Suprapubic skin (tissue), 4 donors: Measurements from ENCODE around the gene STAB2. TPM values are rescaled to one million over a fixed set of nuclear protein-coding genes. Genes with fewer than 3 reads are reported as not detected.

ENCODE experiments used
- DNase-seq, 2 donors: peaks; one replicate each; pipeline ENCODE4 v3.0.0-alpha.2; 2019; ENCODE audit warnings: low spot score in 2 of 2
- H3K27ac ChIP-seq: fragments of 200-600 bp; sonication (generic); one replicate; pipeline ENCODE4 v1.5.1; 2019
- H3K27me3 ChIP-seq: fragments of 200-600 bp; sonication (generic); one replicate; pipeline ENCODE4 v1.5.1; 2019
- H3K36me3 ChIP-seq: fragments of 200-600 bp; sonication (generic); one replicate; pipeline ENCODE4 v1.5.1; 2019
- H3K4me1 ChIP-seq: fragments of 200-600 bp; sonication (generic); one replicate; pipeline ENCODE4 v1.5.1; 2019
- H3K4me3 ChIP-seq: fragments of 200-600 bp; sonication (generic); one replicate; pipeline ENCODE4 v1.5.1; 2019; ENCODE audit warnings: mild to moderate bottlenecking
- H3K9me3 ChIP-seq: fragments of 200-600 bp; sonication (generic); one replicate; pipeline ENCODE4 v1.5.1; 2019
- EP300 ChIP-seq: sonication (generic); formaldehyde crosslinking; IDR thresholded peaks from one replicate; pipeline ENCODE4 v1.6.1; 2017; ENCODE audit warnings: antibody characterized with exemption
- POLR2A ChIP-seq, 2 donors: fragments of 450-650 bp; IDR thresholded peaks; one replicate each; pipeline ENCODE4 v1.6.1; 2017; ENCODE audit warnings: antibody characterized with exemption in 2 of 2, mild to moderate bottlenecking in 2 of 2, moderate library complexity in 2 of 2
- POLR2AphosphoS5 ChIP-seq, 3 donors: sonication (generic); formaldehyde crosslinking; IDR thresholded peaks; one replicate each; pipeline ENCODE4 v1.6.1; 2017; ENCODE audit warnings: antibody characterized with exemption in 3 of 3
- WGBS: methylation state at CpG from one replicate; pipeline ENCODE4 v1.1.5; 2018; 5-methylcytosine and 5-hydroxymethylcytosine counted together
- total RNA-seq, 4 donors: library from RNA; depleted of rRNA; stranded (reverse); fragments of >200 nt; gene quantifications; one replicate each; pipeline ENCODE4 v1.1.0, GENCODE V29; 2016
- TF ChIP-seq, protein P1 (sequence below), 2 donors: fragments of 200-600 bp in 1 of 2; fragments of 450-650 bp in 1 of 2; sonication (generic) in 1 of 2; IDR thresholded peaks; one replicate each; pipeline ENCODE4 v1.5.1; 2016 to 2019; ENCODE audit warnings: antibody characterized with exemption in 2 of 2, mild to moderate bottlenecking in 1 of 2, moderate library complexity in 1 of 2

STAB2 gene
- total RNA-seq, 4 donors from 2014 or later, result 0.34 TPM; not detected in 3

DNA sequence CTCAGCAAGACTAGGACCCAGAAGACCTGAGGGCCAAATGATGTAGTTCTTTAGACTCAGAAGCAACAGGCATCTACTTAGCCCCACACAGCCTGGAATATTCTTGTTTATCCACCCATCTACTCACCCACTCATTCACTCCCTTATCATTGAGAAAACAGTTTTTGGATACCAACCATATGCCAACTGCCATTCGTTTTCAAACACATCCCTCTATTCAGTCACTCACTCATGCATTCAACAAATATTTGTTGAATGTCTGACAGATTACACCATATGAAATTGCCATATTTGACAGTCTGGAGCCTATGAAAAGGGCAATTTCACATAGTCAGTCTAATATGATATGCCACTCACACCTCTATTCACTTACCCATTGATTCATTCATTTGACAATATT is 150.8 kb downstream of the STAB2 start:
- H3K9me3 ChIP-seq, result no peaks in the 10 kb centered on the region
- WGBS, result 73% methylated on average over 1 of the region's 1 CpG
- H3K4me3 ChIP-seq, result no peak overlapping the region
- no peaks in the 10 kb centered on the region for H3K27me3 ChIP-seq
- H3K27ac ChIP-seq, result no peak overlapping the region
- no peaks in the 10 kb centered on the region for H3K36me3 ChIP-seq
- DNase-seq, result no peak
- no peaks in the 10 kb centered on the region for H3K4me1 ChIP-seq
- TF ChIP-seq POLR2A (IDR thresholded peaks at IDR 0.05) (no peak), EP300 (no peak), POLR2AphosphoS5 (IDR thresholded peaks at IDR 0.05) (no peak)
- TF ChIP-seq, protein P1, sequence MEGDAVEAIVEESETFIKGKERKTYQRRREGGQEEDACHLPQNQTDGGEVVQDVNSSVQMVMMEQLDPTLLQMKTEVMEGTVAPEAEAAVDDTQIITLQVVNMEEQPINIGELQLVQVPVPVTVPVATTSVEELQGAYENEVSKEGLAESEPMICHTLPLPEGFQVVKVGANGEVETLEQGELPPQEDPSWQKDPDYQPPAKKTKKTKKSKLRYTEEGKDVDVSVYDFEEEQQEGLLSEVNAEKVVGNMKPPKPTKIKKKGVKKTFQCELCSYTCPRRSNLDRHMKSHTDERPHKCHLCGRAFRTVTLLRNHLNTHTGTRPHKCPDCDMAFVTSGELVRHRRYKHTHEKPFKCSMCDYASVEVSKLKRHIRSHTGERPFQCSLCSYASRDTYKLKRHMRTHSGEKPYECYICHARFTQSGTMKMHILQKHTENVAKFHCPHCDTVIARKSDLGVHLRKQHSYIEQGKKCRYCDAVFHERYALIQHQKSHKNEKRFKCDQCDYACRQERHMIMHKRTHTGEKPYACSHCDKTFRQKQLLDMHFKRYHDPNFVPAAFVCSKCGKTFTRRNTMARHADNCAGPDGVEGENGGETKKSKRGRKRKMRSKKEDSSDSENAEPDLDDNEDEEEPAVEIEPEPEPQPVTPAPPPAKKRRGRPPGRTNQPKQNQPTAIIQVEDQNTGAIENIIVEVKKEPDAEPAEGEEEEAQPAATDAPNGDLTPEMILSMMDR (IDR thresholded peaks at IDR 0.05), result no peak

- Histone ChIP-seq H3K27me3 (no peaks in the 10 kb centered on the region), H3K9me3 (no peaks in the 10 kb centered on the region), H3K4me3 (no peak overlapping the region), H3K27ac (no peak overlapping the region), H3K36me3 (no peaks in the 10 kb centered on the region), H3K4me1 (no peaks in the 10 kb centered on the region)
- no peak for DNase-seq
- WGBS, result 32% methylated on average over 14 of the region's 15 CpGs
- TF ChIP-seq, protein P1 (IDR thresholded peaks at IDR 0.05), result no peak
- no peak for TF ChIP-seq POLR2AphosphoS5 (IDR thresholded peaks at IDR 0.05)
- TF ChIP-seq POLR2A (IDR thresholded peaks at IDR 0.05), result no peak
- TF ChIP-seq EP300, result no peak
These were observed 155.4 kb downstream of the STAB2 start for GRCh38 chr12:103742349-103742932.

GRCh38 chr12:103743788-103744187 is 156.7 kb downstream of the STAB2 start:
- no peak for DNase-seq
- Histone ChIP-seq H3K27ac (no peak overlapping the region), H3K36me3 (no peaks in the 10 kb centered on the region), H3K4me3 (no peak overlapping the region), H3K9me3 (no peaks in the 10 kb centered on the region), H3K27me3 (no peaks in the 10 kb centered on the region), H3K4me1 (no peaks in the 10 kb centered on the region)
- TF ChIP-seq POLR2A (IDR thresholded peaks at IDR 0.05), result no peak
- 92% methylated on average over 3 of the region's 3 CpGs for WGBS

GRCh38 chr12:103745962-103746361 is 158.9 kb downstream of the STAB2 start:
- Histone ChIP-seq H3K9me3 (no peaks in the 10 kb centered on the region), H3K27me3 (peaks cover 5% of the 10 kb centered on the region), H3K4me3 (no peak overlapping the region), H3K36me3 (no peaks in the 10 kb centered on the region), H3K4me1 (no peaks in the 10 kb centered on the region), H3K27ac (no peak overlapping the region)
- DNase-seq, result no peak
- 81% methylated on average over 2 of the region's 2 CpGs for WGBS
- TF ChIP-seq, protein P1 (IDR thresholded peaks at IDR 0.05), result no peak
- TF ChIP-seq POLR2A (IDR thresholded peaks at IDR 0.05) (no peak), POLR2AphosphoS5 (IDR thresholded peaks at IDR 0.05) (no peak), EP300 (no peak)

DNA sequence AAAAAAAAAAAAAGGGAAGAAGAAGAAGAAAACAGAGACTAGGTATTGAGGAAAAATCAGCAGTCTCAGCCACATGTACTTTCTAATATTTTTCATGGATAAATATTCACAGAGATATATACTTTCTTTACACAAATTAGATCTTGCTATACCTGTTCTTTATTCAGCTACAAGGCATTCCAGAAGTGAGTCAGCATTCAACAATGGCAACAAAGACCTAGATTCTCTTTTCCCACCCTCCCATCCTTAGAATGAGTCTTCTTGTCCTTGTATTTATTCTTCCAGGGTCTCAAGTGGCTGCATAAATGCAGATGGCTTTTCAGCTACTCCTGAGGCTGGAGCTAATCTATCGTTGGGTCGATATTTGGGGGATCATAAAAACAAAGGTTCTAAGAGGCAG is 160.9 kb downstream of the STAB2 start:
- H3K27me3 ChIP-seq, result peaks cover 5% of the 10 kb centered on the region
- H3K4me1 ChIP-seq, result no peaks in the 10 kb centered on the region
- H3K4me3 ChIP-seq, result no peak overlapping the region
- TF ChIP-seq POLR2AphosphoS5 (IDR thresholded peaks at IDR 0.05) (no peak), POLR2A (IDR thresholded peaks at IDR 0.05) (no peak), EP300 (no peak)
- TF ChIP-seq, protein P1 (IDR thresholded peaks at IDR 0.05), result no peak
- H3K36me3 ChIP-seq, result no peaks in the 10 kb centered on the region
- H3K9me3 ChIP-seq, result no peaks in the 10 kb centered on the region
- WGBS, result 93% methylated on average over 2 of the region's 2 CpGs
- H3K27ac ChIP-seq, result no peak overlapping the region
- DNase-seq, result no peak

- 88% methylated on average over 12 of the region's 12 CpGs for WGBS
- TF ChIP-seq EP300, result no peak
- no peak for TF ChIP-seq POLR2A (IDR thresholded peaks at IDR 0.05)
- TF ChIP-seq POLR2AphosphoS5 (IDR thresholded peaks at IDR 0.05), result no peak
- TF ChIP-seq, protein P1 (IDR thresholded peaks at IDR 0.05), result no peak
- H3K27ac ChIP-seq, result no peak overlapping the region
- no peak overlapping the region for H3K4me3 ChIP-seq
- no peak for DNase-seq
- no peaks in the 10 kb centered on the region for H3K4me1 ChIP-seq
- H3K9me3 ChIP-seq, result no peaks in the 10 kb centered on the region
- no peaks in the 10 kb centered on the region for H3K36me3 ChIP-seq
- peaks cover 5% of the 10 kb centered on the region for H3K27me3 ChIP-seq
These were observed 161.8 kb downstream of the STAB2 start for GRCh38 chr12:103748875-103749274.
